ENCODE results near the gene LRRC36. TPM values are rescaled to one million over a fixed set of nuclear protein-coding genes. Genes with fewer than 3 reads are reported as not detected.

The LRRC36 gene
- total RNA-seq, 1 donor from 2014 or later, result not detected

GRCh38 chr16:67283826-67284555, 42.6 kb upstream of the LRRC36 start:
- TF ChIP-seq CTCF (IDR thresholded peaks at IDR 0.05; ENCODE audit: insufficient read depth, low read length, severe bottlenecking), result no peak
- Histone ChIP-seq H3K27me3 (ENCODE audit: control insufficient read depth, insufficient read depth, low read length) (no peaks in the 10 kb centered on the region), H3K4me3 (ENCODE audit: low read depth, low read length) (no peak overlapping the region), H3K36me3 (ENCODE audit: control insufficient read depth, insufficient read depth, low read length) (no peaks in the 10 kb centered on the region)
- FAIRE-seq, result peak; percentile 18
- DNase-seq (ENCODE audit: low read depth), result no peak

- TF ChIP-seq CTCF (IDR thresholded peaks at IDR 0.05; ENCODE audit: insufficient read depth, low read length, severe bottlenecking), result peak; percentile 78
- no peaks in the 10 kb centered on the region for H3K36me3 ChIP-seq (ENCODE audit: control insufficient read depth, insufficient read depth, low read length)
- FAIRE-seq, result no peak
- no peak overlapping the region for H3K4me3 ChIP-seq (ENCODE audit: low read depth, low read length)
- peak; percentile 21 for DNase-seq (ENCODE audit: low read depth)
- no peaks in the 10 kb centered on the region for H3K27me3 ChIP-seq (ENCODE audit: control insufficient read depth, insufficient read depth, low read length)
Measured at GRCh38 chr16:67284699-67285646, 41.6 kb upstream of the LRRC36 start.

GRCh38 chr16:67286441-67287235, 40.0 kb upstream of the LRRC36 start:
- H3K36me3 ChIP-seq (ENCODE audit: control insufficient read depth, insufficient read depth, low read length), result no peaks in the 10 kb centered on the region
- no peak overlapping the region for H3K4me3 ChIP-seq (ENCODE audit: low read depth, low read length)
- no peak for DNase-seq (ENCODE audit: low read depth)
- TF ChIP-seq CTCF (IDR thresholded peaks at IDR 0.05; ENCODE audit: insufficient read depth, low read length, severe bottlenecking), result no peak
- no peak for FAIRE-seq
- H3K27me3 ChIP-seq (ENCODE audit: control insufficient read depth, insufficient read depth, low read length), result no peaks in the 10 kb centered on the region

GRCh38 chr16:67287960-67288359, 38.7 kb upstream of the LRRC36 start:
- Histone ChIP-seq H3K36me3 (ENCODE audit: control insufficient read depth, insufficient read depth, low read length) (no peaks in the 10 kb centered on the region), H3K27me3 (ENCODE audit: control insufficient read depth, insufficient read depth, low read length) (no peaks in the 10 kb centered on the region), H3K4me3 (ENCODE audit: low read depth, low read length) (no peak overlapping the region)
- TF ChIP-seq CTCF (IDR thresholded peaks at IDR 0.05; ENCODE audit: insufficient read depth, low read length, severe bottlenecking), result no peak
- no peak for DNase-seq (ENCODE audit: low read depth)
- FAIRE-seq, result no peak

GRCh38 chr16:67291461-67291860, 35.2 kb upstream of the LRRC36 start:
- peaks cover 2% of the 10 kb centered on the region for H3K27me3 ChIP-seq (ENCODE audit: control insufficient read depth, insufficient read depth, low read length)
- FAIRE-seq, result no peak
- H3K4me3 ChIP-seq (ENCODE audit: low read depth, low read length), result no peak overlapping the region
- DNase-seq (ENCODE audit: low read depth), result no peak
- H3K36me3 ChIP-seq (ENCODE audit: control insufficient read depth, insufficient read depth, low read length), result no peaks in the 10 kb centered on the region
- TF ChIP-seq CTCF (IDR thresholded peaks at IDR 0.05; ENCODE audit: insufficient read depth, low read length, severe bottlenecking), result no peak
